ENCODE measurements around the gene NEU2. TPM values are rescaled to one million over a fixed set of nuclear protein-coding genes. Genes with fewer than 3 reads are reported as not detected.

Gene NEU2
- total and polyA plus RNA-seq, 10 of the 15 experiments (the other 5 are each of a cell fraction or from before 2014, with no cell fraction given): not detected

GRCh38 chr2:233023007-233023760 is 9.3 kb upstream of the NEU2 start (continued):
- TF ChIP-seq ASH2L (IDR thresholded peaks at IDR 0.05; ENCODE audit: borderline replicate concordance, low read depth) (no peak), BCL11A (IDR thresholded peaks at IDR 0.05; ENCODE audit: low read depth, low read length) (no peak), SMAD5 (IDR thresholded peaks at IDR 0.05; ENCODE audit: low read depth) (no peak), DPF2 (IDR thresholded peaks at IDR 0.05) (no peak), CBX3 (IDR thresholded peaks at IDR 0.05; ENCODE audit: borderline replicate concordance, low read depth) (no peak), USF2 (IDR thresholded peaks at IDR 0.05; ENCODE audit: borderline replicate concordance, low read depth, low read length) (no peak)

GRCh38 chr2:233023761-233024410 is 8.6 kb upstream of the NEU2 start:
- CTCF ChIA-PET: no interaction called here
- TF ChIP-seq TCF7 (IDR thresholded peaks at IDR 0.05; ENCODE audit: borderline replicate concordance) (no peak), CBX5 (IDR thresholded peaks at IDR 0.05; ENCODE audit: low read depth) (no peak), RUNX3 (IDR thresholded peaks at IDR 0.05; ENCODE audit: low read length) (no peak), TCF3 (IDR thresholded peaks at IDR 0.05; ENCODE audit: borderline replicate concordance, insufficient read depth, low read depth, low read length) (no peak), IRF4 (IDR thresholded peaks at IDR 0.05; ENCODE audit: low read depth, low read length) (no peak), ZNF384 (IDR thresholded peaks at IDR 0.05; ENCODE audit: borderline replicate concordance, low read depth, low read length) (no peak), NFYA (IDR thresholded peaks at IDR 0.05; ENCODE audit: borderline replicate concordance, low read depth, low read length) (no peak), ASH2L (IDR thresholded peaks at IDR 0.05; ENCODE audit: borderline replicate concordance, low read depth) (no peak), POLR2AphosphoS2 (IDR thresholded peaks at IDR 0.05; ENCODE audit: low read depth, low read length) (no peak), EED (IDR thresholded peaks at IDR 0.05; ENCODE audit: low read depth) (no peak), NFXL1 (IDR thresholded peaks at IDR 0.05; ENCODE audit: borderline replicate concordance) (no peak)
- TF ChIP-seq, protein P1, sequence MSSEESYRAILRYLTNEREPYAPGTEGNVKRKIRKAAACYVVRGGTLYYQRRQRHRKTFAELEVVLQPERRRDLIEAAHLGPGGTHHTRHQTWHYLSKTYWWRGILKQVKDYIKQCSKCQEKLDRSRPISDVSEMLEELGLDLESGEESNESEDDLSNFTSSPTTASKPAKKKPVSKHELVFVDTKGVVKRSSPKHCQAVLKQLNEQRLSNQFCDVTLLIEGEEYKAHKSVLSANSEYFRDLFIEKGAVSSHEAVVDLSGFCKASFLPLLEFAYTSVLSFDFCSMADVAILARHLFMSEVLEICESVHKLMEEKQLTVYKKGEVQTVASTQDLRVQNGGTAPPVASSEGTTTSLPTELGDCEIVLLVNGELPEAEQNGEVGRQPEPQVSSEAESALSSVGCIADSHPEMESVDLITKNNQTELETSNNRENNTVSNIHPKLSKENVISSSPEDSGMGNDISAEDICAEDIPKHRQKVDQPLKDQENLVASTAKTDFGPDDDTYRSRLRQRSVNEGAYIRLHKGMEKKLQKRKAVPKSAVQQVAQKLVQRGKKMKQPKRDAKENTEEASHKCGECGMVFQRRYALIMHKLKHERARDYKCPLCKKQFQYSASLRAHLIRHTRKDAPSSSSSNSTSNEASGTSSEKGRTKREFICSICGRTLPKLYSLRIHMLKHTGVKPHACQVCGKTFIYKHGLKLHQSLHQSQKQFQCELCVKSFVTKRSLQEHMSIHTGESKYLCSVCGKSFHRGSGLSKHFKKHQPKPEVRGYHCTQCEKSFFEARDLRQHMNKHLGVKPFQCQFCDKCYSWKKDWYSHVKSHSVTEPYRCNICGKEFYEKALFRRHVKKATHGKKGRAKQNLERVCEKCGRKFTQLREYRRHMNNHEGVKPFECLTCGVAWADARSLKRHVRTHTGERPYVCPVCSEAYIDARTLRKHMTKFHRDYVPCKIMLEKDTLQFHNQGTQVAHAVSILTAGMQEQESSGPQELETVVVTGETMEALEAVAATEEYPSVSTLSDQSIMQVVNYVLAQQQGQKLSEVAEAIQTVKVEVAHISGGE (CRISPR knock-in tag; IDR thresholded peaks at IDR 0.05): no peak

More at GRCh38 chr2:233023761-233024410, 8.6 kb upstream of the NEU2 start:
- DNase-seq (ENCODE audit: low read depth, low spot score): no peak
- Histone ChIP-seq H3K27me3 (replicated peaks in 1 of 2; ENCODE audit: control insufficient read depth in 2 of 2, insufficient read depth in 2 of 2, low read length in 1 of 2) (peaks cover 0 to 1% of the 10 kb centered on the region in 2 experiments; a peak in 1 of 4 replicates), H4K20me1 (ENCODE audit: control insufficient read depth, insufficient read depth) (no peaks in the 10 kb centered on the region), H3K4me2 (ENCODE audit: control insufficient read depth, insufficient read depth) (no peak overlapping the region), H3K4me3 (no peak overlapping the region), H2AFZ (ENCODE audit: control insufficient read depth, low read depth, low read length) (no peak overlapping the region), H3K4me1 (ENCODE audit: control insufficient read depth, insufficient read depth, low read length) (no peaks in the 10 kb centered on the region), H3K27ac (ENCODE audit: control insufficient read depth, insufficient read depth) (no peak overlapping the region), H3K9me3 (replicated peaks; ENCODE audit: control insufficient read depth, insufficient read depth, low read length) (no peaks in the 10 kb centered on the region), H3K9ac (ENCODE audit: control insufficient read depth, insufficient read depth, low read length) (no peak overlapping the region), H3K36me3 (ENCODE audit: control insufficient read depth in 2 of 2, insufficient read depth in 2 of 2, low read length in 1 of 2) (no peaks in the 10 kb centered on the region), H3K79me2 (ENCODE audit: control insufficient read depth, insufficient read depth, low read length) (no peaks in the 10 kb centered on the region)
- 72% methylated on average over 14 of the region's 14 CpGs for WGBS (ENCODE audit: insufficient coverage, insufficient replicate concordance, low lambda C conversion rate, missing lambda C conversion rate)
- ChIA-PET RAD21 (ENCODE audit: unreplicated experiment) (no interaction called here), POLR2A (no interaction called here), SMC1A (ENCODE audit: uncharacterized antibody, unreplicated experiment) (no interaction called here)
- no peak for ATAC-seq
- intact Hi-C loops (cut with micrococcal nuclease; ENCODE audit: unreplicated experiment): no loop called here
- FAIRE-seq: no peak
- no TSS peak for BruUV-seq (replicated peaks)
- in situ Hi-C loops (cut with MboI): no loop called here
